Transverse colon (tissue), 4 donors: ENCODE results near the gene RIN3. TPM values are rescaled to one million over a fixed set of nuclear protein-coding genes. Genes with fewer than 3 reads are reported as not detected.

Experiments
- DNase-seq: peaks from one replicate; pipeline ENCODE4 v3.0.0-alpha.2; 2019
- H3K27ac ChIP-seq, 4 donors: fragments of 200-600 bp; sonication (generic); 2 replicates each; pipeline ENCODE4 v1.5.1; 2016 to 2018; ENCODE audit warnings: inconsistent platforms in 4 of 4
- H3K27me3 ChIP-seq: fragments of 200-600 bp; sonication (generic); 2 replicates; pipeline ENCODE4 v1.5.1; 2017; ENCODE audit warnings: inconsistent platforms
- H3K36me3 ChIP-seq, 4 donors: fragments of 200-600 bp; sonication (generic); 2 replicates each; pipeline ENCODE4 v1.5.1; 2017 to 2019; ENCODE audit warnings: inconsistent platforms in 4 of 4
- H3K4me1 ChIP-seq, 4 donors: fragments of 200-600 bp; sonication (generic); 2 replicates each; pipeline ENCODE4 v1.5.1; 2017 to 2020; ENCODE audit warnings: inconsistent platforms in 4 of 4
- H3K4me3 ChIP-seq, 4 donors: fragments of 200-600 bp; sonication (generic); 1 replicate in 1 of 4; 2 replicates in 3 of 4; pipeline versions ENCODE4 v1.5.1 to v1.6.1; 2017 to 2019; ENCODE audit warnings: inconsistent platforms in 4 of 4
- H3K9me3 ChIP-seq, 2 donors: fragments of 200-600 bp; sonication (generic); 2 replicates each; pipeline ENCODE4 v1.5.1; 2017 to 2019; ENCODE audit warnings: inconsistent platforms in 2 of 2
- CTCF ChIP-seq, 5 experiments: fragments of 200-600 bp in 3 of 5; fragments of 450-650 bp in 2 of 5; sonication (generic) in 3 of 5; IDR thresholded peaks; 1 replicate in 2 of 5; 2 replicates in 3 of 5; pipeline ENCODE4 v1.5.1; 2016 to 2017; ENCODE audit warnings: antibody characterized with exemption in 5 of 5, inconsistent platforms in 3 of 5, mild to moderate bottlenecking in 2 of 5, moderate library complexity in 1 of 5
- EP300 ChIP-seq: sonication (generic); formaldehyde crosslinking; IDR thresholded peaks from one replicate; pipeline ENCODE4 v1.6.1; 2017; ENCODE audit warnings: antibody characterized with exemption, low read depth
- POLR2A ChIP-seq: fragments of 450-650 bp; IDR thresholded peaks from one replicate; pipeline ENCODE4 v1.6.1; 2016; ENCODE audit warnings: antibody characterized with exemption, mild to moderate bottlenecking, moderate library complexity
- POLR2AphosphoS5 ChIP-seq, 3 donors: sonication (generic); formaldehyde crosslinking; IDR thresholded peaks; one replicate each; pipeline ENCODE4 v1.6.1; 2016; ENCODE audit warnings: antibody characterized with exemption in 3 of 3
- WGBS, 2 donors: methylation state at CpG; one replicate each; pipeline ENCODE4 v1.1.5; 2018; ENCODE audit warnings: low coverage in 1 of 2; 5-methylcytosine and 5-hydroxymethylcytosine counted together
- in situ Hi-C, 4 donors: fragments of 200-750 bp; cut with MboI; loops; one replicate each; pipeline versions ENCODE4 v1.15.0 to v1.15.1; 2017; ENCODE audit warnings: low sequenced_read_pairs in 3 of 4, low pct_ligation_motif_present in 1 of 4, low pct_unique_long_range_greater_than_20kb in 1 of 4
- intact Hi-C: fragments of 100-400 bp; cut with DNase I; formaldehyde crosslinking; loops from one replicate; pipeline ENCODE4 v1.15.1; 2023; ENCODE audit warnings: low total_unique reads
- total RNA-seq, 4 donors: library from RNA; depleted of rRNA; stranded (reverse); fragments of >200 nt; gene quantifications; one replicate each; pipeline ENCODE4 v1.1.0, GENCODE V29; 2016

Gene RIN3
- total RNA-seq, 4 donors from 2014 or later: 16.2 to 24.3 (median 20.7) TPM

DNA sequence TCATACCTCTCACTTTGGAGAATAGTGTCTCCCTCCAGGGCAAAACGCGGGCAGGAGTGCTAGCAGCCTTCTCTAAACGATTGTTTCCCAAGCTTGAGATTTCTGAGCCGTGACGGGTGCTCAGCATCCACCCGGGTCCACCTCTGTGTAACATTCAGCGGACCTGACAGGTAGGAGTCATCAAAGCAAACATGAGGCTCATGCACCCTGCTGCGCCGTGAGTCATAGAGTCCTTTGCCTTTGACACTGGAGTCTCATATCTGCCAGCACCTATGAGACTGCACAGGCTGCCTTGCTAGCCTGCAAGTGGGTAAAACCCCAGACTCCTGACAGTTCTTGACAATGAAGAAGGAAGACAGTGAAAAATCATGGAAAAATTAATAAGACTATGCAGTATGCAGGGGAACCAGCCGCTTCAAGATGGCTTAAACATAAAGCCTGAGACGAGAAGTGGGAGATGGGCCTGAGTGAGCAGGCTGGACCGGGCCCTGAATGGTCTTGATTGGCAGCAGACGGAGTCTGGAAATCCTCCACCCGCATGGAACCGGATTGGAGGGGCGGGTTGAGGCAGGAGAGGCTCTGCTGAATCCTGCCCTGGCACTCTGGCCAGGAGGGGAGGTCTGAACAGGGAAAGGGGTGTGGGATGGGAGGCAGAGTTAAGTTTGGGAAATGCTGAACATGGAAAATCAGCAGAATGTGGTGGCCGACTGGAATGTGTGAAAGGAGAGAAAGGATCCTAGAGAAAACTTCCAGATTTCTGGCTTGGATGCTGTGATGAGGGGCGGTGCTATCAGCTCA, 180.6 kb downstream of the RIN3 start:
- in situ Hi-C loops (loop anchor here (25.0 kb wide), 2 partner anchors 93 to 557 kb away; partner anchors contain the start of gene GOLGA5 (in 1 of the 4)), intact Hi-C loops (no loop called here)
- no peaks in the 10 kb centered on the region for H3K27me3 ChIP-seq
- no peak for DNase-seq
- H3K9me3 ChIP-seq: no peaks in the 10 kb centered on the region
- WGBS, 2 donors: 70 to 77% methylated on average over 4 to 18 of the region's 18 CpGs
- no peaks in the 10 kb centered on the region for H3K36me3 ChIP-seq
- no peak for TF ChIP-seq EP300
- TF ChIP-seq POLR2AphosphoS5 (IDR thresholded peaks at IDR 0.05): no peak
- no peak for TF ChIP-seq POLR2A
- TF ChIP-seq CTCF (IDR thresholded peaks at IDR 0.05): no peak
- H3K4me3 ChIP-seq: no peak overlapping the region
- H3K27ac ChIP-seq: no peak overlapping the region
- peaks cover 0 to 23% (median 12%) of the 10 kb centered on the region in 4 donors for H3K4me1 ChIP-seq

DNA sequence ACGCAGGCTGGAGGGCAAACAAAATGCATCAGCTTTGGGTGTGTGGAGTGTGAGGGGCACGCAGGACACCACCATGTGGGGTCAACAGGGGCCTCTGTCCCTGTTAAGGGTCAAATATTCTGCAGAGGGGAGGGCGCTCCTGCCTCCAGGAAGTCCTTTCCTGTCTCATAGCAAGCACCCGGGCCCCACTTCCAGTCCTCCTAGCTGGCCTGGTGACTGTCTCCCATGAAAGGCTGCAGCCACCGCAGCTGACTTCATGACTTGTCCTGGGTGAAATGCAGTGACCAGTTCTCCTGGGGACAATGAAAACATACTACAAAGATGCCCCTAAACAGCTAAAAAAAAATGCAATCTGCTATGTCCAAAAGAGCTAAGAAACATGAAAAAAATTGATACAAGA, 181.2 kb downstream of the RIN3 start:
- 71 to 100% methylated on average over 1 to 5 of the region's 5 CpGs for WGBS, 2 donors
- no peak overlapping the region for H3K4me3 ChIP-seq
- no peak for DNase-seq
- no peak for TF ChIP-seq EP300
- H3K27me3 ChIP-seq: no peaks in the 10 kb centered on the region
- intact Hi-C loops (no loop called here), in situ Hi-C loops (loop anchor here (25.0 kb wide), 2 partner anchors 92 to 558 kb away; partner anchors contain the start of gene GOLGA5 (in 1 of the 4))
- H3K4me1 ChIP-seq: peaks cover 0 to 22% (median 12%) of the 10 kb centered on the region in 4 donors
- no peak overlapping the region for H3K27ac ChIP-seq
- H3K9me3 ChIP-seq: no peaks in the 10 kb centered on the region
- H3K36me3 ChIP-seq: no peaks in the 10 kb centered on the region

GRCh38 chr14:92695562-92695961, 182.0 kb downstream of the RIN3 start:
- H3K9me3 ChIP-seq: no peaks in the 10 kb centered on the region
- no peak overlapping the region for H3K4me3 ChIP-seq
- 93 to 97% methylated on average over 1 of the region's 1 CpG for WGBS, 2 donors
- H3K4me1 ChIP-seq: peaks cover 0 to 18% (median 12%) of the 10 kb centered on the region in 4 donors
- intact Hi-C loops (no loop called here), in situ Hi-C loops (loop anchor here (25.0 kb wide), 2 partner anchors 92 to 558 kb away; partner anchors contain the start of gene GOLGA5 (in 1 of the 4))
- H3K27me3 ChIP-seq: no peaks in the 10 kb centered on the region
- DNase-seq: no peak
- H3K27ac ChIP-seq: no peak overlapping the region
- TF ChIP-seq CTCF (IDR thresholded peaks at IDR 0.05) (no peak), POLR2A (no peak), EP300 (no peak), POLR2AphosphoS5 (IDR thresholded peaks at IDR 0.05) (no peak)
- H3K36me3 ChIP-seq: no peaks in the 10 kb centered on the region

DNA sequence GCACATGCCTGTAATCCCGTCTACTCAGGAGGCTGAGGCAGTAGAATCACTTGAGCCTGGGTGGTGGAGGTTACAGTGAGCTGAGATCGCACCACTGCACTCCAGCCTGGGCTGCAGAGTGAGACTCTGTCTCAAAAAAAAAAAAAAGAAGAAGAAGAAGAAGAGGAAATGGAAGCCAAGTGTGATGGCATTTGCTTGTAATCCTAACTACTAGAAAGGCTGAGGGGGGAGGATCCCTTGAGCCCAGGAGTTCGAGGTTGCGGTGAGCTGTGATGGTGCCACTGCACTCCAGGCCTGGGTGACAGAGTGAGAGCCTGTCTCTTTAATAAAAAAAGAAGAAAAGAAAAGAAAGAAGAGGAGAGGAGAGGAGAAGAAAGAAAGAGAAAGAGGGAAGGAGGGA, 182.8 kb downstream of the RIN3 start:
- DNase-seq: no peak
- Histone ChIP-seq H3K36me3 (no peaks in the 10 kb centered on the region), H3K27ac (no peak overlapping the region), H3K4me1 (peaks cover 0 to 18% (median 12%) of the 10 kb centered on the region in 4 donors), H3K4me3 (no peak overlapping the region), H3K9me3 (no peaks in the 10 kb centered on the region), H3K27me3 (no peaks in the 10 kb centered on the region)
- in situ Hi-C loops: loop anchor here (25.0 kb wide), 2 partner anchors 91 to 559 kb away; partner anchors contain the start of gene GOLGA5 (in 1 of the 4)
- intact Hi-C loops: no loop called here
- TF ChIP-seq CTCF (IDR thresholded peaks at IDR 0.05): no peak
- WGBS, 2 donors: 74% methylated on average over 4 of the region's 4 CpGs; no CpG with 5 or more reads in 1 of the 2 donors
